Left ventricle myocardium inferior (tissue), 1 donor: ENCODE measurements around the gene DHX15. TPM values are rescaled to one million over a fixed set of nuclear protein-coding genes. Genes with fewer than 3 reads are reported as not detected.

Experiments
- DNase-seq: peaks from one replicate; pipeline ENCODE4 v3.0.0-alpha.2; 2020
- H3K27ac ChIP-seq: fragments of 200-600 bp; replicated peaks from 2 replicates; pipeline ENCODE4 v1.8.0; 2021
- H3K27me3 ChIP-seq: fragments of 200-600 bp; 2 replicates; pipeline ENCODE4 v1.8.0; 2021; ENCODE audit warnings: low read depth
- H3K36me3 ChIP-seq: fragments of 200-600 bp; 2 replicates; pipeline ENCODE4 v1.8.0; 2021
- H3K4me1 ChIP-seq: fragments of 200-600 bp; 2 replicates; pipeline ENCODE4 v1.8.0; 2021
- H3K4me3 ChIP-seq: fragments of 200-600 bp; 2 replicates; pipeline ENCODE4 v1.8.0; 2021; ENCODE audit warnings: mild to moderate bottlenecking, moderate library complexity
- H3K9me3 ChIP-seq: fragments of 200-600 bp; replicated peaks from 2 replicates; pipeline ENCODE4 v1.8.0; 2021
- intact Hi-C: fragments of 100-400 bp; cut with micrococcal nuclease; formaldehyde crosslinking; loops from one replicate; pipeline ENCODE4 v1.11.0; 2022
- total RNA-seq: library from RNA; stranded (reverse); fragmentation: NEBNext Ultra II Directional; extraction: Animal tissue kit (Norgen Biotek cat#: 25700); gene quantifications from one replicate; pipeline ENCODE4 v1.2.1, GENCODE V29; 2021
- TF ChIP-seq, protein P1 (sequence below): fragments of 200-600 bp; IDR thresholded peaks from 2 replicates; pipeline ENCODE4 v1.8.0; 2021; ENCODE audit warnings: antibody characterized with exemption, mild to moderate bottlenecking, borderline replicate concordance
- donor health status: DM: no; HTN: yes; CAD: no; lungs with severe emphysema.

Gene DHX15
- total RNA-seq, 1 donor from 2014 or later = 50.7 TPM

DNA sequence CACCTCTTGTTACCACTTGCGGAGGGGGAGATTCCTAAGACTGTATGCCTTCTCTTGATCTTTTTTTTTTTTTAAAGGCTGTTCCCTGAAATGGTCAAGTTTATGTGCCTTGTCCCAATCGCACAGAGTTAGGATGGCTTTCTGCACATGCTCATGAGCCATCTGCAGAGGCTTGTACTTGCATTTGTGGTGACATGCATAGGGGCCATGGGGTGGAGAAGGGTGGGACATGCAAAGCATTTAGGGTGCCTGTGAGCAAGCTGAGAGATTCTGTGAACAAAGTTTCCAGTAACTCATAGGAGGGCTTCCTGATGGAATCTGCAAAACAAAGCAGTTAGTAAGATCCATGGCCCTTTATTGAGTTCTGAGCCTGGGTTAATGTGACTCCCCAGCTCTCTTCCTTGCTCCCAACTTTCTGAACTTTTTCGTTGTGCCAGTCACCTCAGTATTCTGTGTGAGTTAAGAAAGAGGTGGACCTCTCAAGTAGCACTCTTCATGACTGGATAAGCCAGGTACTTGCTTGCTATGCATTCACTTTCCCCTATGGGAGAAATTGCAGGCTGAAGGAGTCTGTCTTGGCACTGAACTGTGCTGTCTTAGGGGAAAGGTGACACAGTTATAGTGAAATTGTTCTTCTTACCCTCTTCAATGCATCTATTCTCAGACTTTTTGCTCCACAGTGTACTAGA lies 37.9 kb upstream of the DHX15 start:
- Histone ChIP-seq H3K27me3 (no peaks in the 10 kb centered on the region), H3K4me3 (no peak overlapping the region), H3K9me3 (peaks cover 37% of the 10 kb centered on the region), H3K36me3 (no peaks in the 10 kb centered on the region), H3K27ac (no peak overlapping the region), H3K4me1 (no peaks in the 10 kb centered on the region)
- TF ChIP-seq, protein P1, sequence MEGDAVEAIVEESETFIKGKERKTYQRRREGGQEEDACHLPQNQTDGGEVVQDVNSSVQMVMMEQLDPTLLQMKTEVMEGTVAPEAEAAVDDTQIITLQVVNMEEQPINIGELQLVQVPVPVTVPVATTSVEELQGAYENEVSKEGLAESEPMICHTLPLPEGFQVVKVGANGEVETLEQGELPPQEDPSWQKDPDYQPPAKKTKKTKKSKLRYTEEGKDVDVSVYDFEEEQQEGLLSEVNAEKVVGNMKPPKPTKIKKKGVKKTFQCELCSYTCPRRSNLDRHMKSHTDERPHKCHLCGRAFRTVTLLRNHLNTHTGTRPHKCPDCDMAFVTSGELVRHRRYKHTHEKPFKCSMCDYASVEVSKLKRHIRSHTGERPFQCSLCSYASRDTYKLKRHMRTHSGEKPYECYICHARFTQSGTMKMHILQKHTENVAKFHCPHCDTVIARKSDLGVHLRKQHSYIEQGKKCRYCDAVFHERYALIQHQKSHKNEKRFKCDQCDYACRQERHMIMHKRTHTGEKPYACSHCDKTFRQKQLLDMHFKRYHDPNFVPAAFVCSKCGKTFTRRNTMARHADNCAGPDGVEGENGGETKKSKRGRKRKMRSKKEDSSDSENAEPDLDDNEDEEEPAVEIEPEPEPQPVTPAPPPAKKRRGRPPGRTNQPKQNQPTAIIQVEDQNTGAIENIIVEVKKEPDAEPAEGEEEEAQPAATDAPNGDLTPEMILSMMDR = no peak
- DNase-seq = no peak
- intact Hi-C loops = no loop called here

- Histone ChIP-seq H3K27me3 (no peaks in the 10 kb centered on the region), H3K4me3 (no peak overlapping the region), H3K36me3 (no peaks in the 10 kb centered on the region), H3K4me1 (no peaks in the 10 kb centered on the region), H3K9me3 (peaks cover 30% of the 10 kb centered on the region), H3K27ac (no peak overlapping the region)
- DNase-seq = no peak
- intact Hi-C loops = no loop called here
- TF ChIP-seq, protein P1 = no peak
These were observed 31.6 kb upstream of the DHX15 start for GRCh38 chr4:24615977-24616376.

GRCh38 chr4:24614881-24615280 lies 30.5 kb upstream of the DHX15 start:
- TF ChIP-seq, protein P1 = no peak
- H3K4me1 ChIP-seq = no peaks in the 10 kb centered on the region
- no peak overlapping the region for H3K27ac ChIP-seq
- DNase-seq = no peak
- no peaks in the 10 kb centered on the region for H3K36me3 ChIP-seq
- H3K9me3 ChIP-seq = peaks cover 19% of the 10 kb centered on the region
- intact Hi-C loops = no loop called here
- no peaks in the 10 kb centered on the region for H3K27me3 ChIP-seq
- no peak overlapping the region for H3K4me3 ChIP-seq

- intact Hi-C loops = no loop called here
- H3K9me3 ChIP-seq = peaks cover 6% of the 10 kb centered on the region
- no peak overlapping the region for H3K27ac ChIP-seq
- no peak overlapping the region for H3K4me3 ChIP-seq
- DNase-seq = no peak
- no peaks in the 10 kb centered on the region for H3K4me1 ChIP-seq
- no peaks in the 10 kb centered on the region for H3K27me3 ChIP-seq
- H3K36me3 ChIP-seq = no peaks in the 10 kb centered on the region
- TF ChIP-seq, protein P1 = no peak
These were observed 29.1 kb upstream of the DHX15 start for GRCh38 chr4:24613502-24613901.

DNA sequence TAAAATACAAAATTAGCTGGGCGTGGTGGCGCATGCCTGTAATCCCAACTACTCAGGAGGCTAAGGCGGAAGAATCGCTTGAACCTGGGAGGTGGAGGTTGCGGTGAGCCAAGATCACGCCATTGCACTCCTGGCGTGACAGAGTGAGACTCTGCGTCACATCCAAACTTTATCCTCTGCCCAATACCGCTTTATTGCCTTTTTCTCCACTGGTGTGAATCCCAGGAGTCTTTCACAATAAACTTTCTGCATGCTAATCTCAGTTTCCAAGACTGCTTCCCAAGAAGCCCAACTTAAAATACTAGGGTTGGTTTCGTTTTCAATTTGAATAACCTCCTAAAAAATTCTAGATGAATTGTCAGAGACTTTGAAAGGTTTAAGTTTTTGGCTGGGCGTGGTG lies 27.2 kb upstream of the DHX15 start:
- intact Hi-C loops = no loop called here
- no peak overlapping the region for H3K4me3 ChIP-seq

More for the DNA sequence above, 27.2 kb upstream of the DHX15 start:
- Histone ChIP-seq H3K9me3 (no peaks in the 10 kb centered on the region), H3K27ac (peak overlapping the region; percentile 37), H3K27me3 (no peaks in the 10 kb centered on the region), H3K36me3 (no peaks in the 10 kb centered on the region), H3K4me1 (no peaks in the 10 kb centered on the region)
- DNase-seq = no peak
- TF ChIP-seq, protein P1 = no peak
